NCI-H2227 (cell line): ENCODE measurements around the gene CERS6.
A peak's percentile ranks its signal among the peaks of the same experiment; 100 is the strongest.

ENCODE experiments used
- DNase-seq: peaks from one replicate; lab custom pipeline; 2025; ENCODE audit not compliant: unreplicated experiment; lab: John Stamatoyannopoulos, UW

CERS6 gene

GRCh38 chr2:168819050-168819715, 363.1 kb downstream of the CERS6 start:
- peak; percentile 38 for DNase-seq

GRCh38 chr2:168819829-168820489, 363.9 kb downstream of the CERS6 start:
- DNase-seq, result peak; percentile 38

GRCh38 chr2:168821577-168821976, 365.5 kb downstream of the CERS6 start:
- DNase-seq, result no peak

GRCh38 chr2:168821992-168822391, 365.9 kb downstream of the CERS6 start:
- no peak for DNase-seq
